GM19328 (cell line): ENCODE data around the gene ITGA6.

Experiments
- ATAC-seq: cut with Tn5 transposase; IDR thresholded peaks from one replicate; pipeline ENCODE4 v1.9.1; 2021; ENCODE audit warnings: mild to moderate bottlenecking, moderate library complexity; ENCODE audit not compliant: unreplicated experiment

ITGA6 gene

DNA sequence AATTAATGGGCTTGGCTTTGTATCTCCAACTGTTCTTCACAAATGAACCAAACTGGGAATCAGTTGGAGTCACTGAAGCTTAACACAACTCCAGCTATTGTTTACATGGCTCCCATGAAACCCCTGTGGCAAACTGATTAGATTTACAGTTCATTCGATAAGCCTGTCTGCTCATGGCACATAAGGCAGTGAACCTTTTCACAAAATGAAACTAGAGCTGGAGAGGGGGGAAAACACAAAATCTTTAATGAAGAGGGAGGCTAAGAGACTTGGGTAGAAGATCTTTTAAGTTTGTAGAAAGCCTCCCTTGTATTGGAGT lies 11.6 kb upstream of the ITGA6 start:
- ATAC-seq: no peak

DNA sequence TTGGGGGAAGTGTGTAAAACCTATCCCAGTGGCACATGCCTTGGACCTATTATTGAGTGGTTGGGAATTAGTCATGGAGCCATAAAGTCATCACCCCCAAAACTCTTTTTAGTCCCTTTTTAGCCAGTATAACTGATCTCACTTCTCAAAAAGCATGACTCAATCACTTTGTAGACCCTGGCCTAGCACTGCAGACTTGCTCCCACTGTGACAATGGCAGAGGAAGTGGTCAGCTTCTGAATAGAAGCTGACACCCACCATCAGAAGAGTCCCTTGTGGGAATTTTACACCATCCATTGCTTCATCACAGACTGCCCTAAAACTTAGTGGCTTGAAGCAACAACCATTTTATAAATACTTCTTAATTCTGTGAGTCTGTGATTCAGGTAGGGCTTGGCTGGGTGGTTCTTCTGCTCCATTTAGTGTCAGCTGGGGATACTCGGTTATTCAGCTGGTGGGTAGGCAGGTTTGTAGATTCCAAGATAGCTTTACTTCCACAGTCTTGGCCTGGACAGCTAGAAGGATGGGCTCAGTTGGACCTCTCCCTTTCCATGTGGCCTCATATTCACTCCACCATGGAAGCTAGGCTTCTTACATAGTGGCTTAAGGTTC lies 10.8 kb upstream of the ITGA6 start:
- no peak for ATAC-seq

DNA sequence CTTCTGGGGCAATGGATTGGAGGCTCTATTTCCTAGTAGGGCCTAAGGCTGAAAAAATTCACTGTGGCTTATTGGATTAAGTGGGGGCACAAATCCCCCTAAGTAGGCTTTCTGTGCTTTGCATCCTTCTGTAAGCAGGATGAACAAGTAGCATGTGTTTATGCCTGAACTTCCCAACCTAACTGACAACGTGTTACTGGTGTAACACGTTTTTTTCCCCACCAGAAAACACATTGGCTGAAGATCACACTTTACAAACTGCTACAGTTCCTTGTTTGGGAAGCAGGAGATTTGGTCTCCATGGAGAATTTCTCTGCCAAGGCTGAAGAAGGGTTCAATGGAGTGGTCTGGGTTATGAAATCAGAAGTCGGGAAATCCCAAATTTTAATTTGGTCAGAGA lies 7.2 kb upstream of the ITGA6 start:
- ATAC-seq: no peak

DNA sequence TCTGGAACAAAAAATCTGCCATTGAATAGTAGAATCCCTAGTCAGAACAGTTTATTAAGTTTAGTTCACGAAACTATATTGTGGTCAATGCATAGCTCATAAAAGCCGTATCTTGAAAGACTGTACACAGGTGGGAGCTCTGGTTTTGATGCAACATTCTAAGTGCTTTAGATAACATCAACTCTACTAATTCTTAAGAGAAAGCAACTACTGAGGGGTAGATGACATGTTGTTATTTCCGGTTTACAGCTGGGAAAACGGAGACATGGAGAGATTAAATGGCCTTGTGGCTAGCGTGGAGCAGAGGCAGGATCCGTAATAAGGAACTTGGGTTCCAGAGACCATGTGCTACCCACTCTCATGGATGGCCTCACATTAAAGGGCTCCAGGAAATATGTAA lies 4.2 kb upstream of the ITGA6 start:
- no peak for ATAC-seq

DNA sequence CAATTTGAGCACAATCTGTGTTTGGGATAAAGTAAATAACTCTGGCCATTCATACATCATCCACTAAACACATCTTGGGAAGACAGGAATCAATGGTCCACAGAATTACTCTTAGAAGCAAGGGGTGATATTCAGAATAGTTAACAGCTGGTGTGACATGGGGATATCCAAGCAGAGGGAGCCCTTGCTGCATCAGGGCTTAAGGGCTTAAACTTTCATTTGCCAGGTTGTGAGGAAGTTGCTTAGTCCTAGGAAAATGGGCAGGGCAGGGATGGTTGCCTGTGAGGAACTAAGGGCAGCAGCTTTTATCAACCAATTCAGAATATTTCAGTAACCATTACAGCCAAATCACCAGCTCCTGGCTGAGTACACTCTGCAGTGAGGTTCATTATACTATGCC lies 2.0 kb upstream of the ITGA6 start:
- ATAC-seq: no peak

DNA sequence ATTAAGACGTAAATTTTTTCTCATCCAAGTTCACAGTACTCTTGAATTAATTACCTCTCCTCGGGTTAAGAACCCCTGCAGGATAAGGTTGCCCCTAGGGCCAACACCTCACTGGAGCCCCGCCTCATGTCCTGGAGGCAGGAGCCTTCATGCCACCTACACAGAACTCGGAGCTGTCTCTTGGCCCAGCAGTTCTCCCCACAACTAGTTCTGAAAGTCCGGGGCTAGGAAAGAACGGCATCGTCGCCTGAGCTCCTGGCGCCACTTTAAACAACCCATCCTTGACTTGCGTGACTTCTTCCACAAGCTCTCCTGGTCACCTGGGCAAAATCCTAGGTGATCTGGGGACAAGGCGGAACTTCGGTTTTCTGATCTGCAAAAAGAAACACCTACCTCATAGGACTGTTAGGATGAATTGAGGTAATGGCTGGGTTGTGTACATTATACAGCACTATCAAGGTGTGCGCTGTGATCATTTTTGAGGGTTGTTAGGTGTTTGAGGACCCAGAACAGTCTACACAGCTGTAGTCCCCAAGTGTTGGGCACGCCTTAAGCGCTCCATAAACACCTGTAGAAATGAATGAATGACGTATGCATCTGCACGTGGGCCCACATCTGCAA lies 641 bp upstream of the ITGA6 start:
- ATAC-seq: no peak

DNA sequence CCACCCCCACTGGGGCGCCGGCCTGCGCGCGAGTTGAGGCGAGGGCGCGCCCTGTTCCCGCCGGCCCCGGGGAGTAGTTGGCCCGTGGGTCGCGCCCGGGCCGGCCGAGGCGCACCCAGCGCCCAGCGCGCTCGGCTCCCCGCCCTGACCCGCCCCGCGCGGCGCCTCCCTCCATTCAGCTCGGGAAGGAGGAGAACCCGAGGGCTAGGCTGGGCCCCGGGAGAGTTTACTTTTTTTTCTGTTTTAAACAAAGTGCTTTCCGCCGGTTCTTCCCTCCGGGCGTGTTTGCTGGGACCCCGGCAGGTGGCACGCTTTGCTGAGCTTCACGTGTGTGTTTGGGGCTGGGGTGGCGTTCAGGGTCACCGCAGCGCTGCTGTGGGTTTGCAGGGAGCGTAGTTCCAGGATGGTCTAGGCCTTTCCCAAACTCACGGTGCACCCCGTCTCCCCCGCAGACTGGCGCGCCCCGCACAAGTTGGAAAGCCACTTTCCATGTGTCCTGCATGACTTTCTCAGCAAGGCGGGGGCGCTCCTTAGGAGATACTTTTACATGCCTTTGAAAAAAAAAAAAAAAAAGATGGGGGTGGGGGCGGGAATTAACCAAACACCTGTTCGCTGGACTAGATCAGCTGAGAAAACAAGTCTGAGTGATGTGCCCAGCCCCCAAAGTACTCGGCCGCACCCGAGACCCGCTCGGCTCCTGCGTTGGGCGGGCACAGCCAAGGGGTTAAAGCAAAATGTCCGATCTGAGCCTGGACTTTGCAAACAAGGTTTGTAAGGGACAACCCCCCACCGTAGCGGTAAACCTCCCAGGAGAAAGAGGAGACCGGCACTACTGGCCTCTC lies 825 bp downstream of the ITGA6 start:
- no peak for ATAC-seq

DNA sequence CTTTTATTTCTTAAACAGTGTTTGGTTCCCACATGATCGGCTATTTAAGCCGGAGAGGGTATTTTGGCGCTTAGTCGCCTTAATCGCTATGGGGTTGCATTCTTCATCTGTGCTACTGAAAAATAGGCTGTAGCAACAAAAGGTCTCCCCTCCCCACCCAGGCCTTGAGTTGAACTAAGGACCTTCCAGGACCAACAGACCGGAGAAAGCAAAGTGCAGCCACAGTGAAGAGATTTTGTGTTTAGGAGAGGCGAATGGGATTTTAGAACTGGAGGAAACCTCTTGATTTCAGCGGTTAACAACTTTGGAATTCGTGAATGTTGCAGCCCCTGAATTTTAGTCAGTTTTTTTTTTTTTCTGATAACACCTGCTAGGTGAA lies 1.4 kb downstream of the ITGA6 start:
- ATAC-seq: no peak

DNA sequence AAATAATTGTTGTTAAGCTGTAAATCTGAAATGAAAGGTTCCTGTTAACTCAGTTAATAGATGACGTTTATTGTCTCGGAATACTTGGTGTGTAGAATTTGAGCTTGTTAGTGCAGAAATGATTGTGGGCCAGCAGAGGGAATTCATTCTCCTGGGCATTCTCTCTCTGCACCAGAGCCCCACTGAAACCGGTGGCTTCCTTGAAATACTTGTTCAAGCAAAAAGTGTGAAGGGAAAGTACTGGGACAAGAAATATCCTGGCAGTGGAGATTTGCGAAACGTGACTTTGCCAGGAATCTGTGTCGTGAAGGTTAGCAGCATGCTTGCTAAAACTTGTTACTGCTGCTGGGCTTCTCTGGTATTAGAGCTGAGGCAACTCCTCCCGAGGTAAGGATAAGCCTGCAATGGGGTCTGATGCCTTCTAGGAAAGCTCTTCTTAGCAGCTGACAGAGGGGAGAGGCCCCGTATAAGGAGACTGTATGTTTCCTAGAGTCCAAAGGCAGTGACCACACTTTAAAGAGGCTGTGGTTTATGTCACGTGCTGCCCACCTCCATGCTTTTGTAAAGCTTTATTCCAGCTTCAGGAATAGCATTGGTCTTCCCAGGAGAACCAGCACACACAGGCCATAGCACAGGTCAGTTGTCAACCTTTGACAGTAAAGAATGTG lies 2.0 kb downstream of the ITGA6 start:
- no peak for ATAC-seq

DNA sequence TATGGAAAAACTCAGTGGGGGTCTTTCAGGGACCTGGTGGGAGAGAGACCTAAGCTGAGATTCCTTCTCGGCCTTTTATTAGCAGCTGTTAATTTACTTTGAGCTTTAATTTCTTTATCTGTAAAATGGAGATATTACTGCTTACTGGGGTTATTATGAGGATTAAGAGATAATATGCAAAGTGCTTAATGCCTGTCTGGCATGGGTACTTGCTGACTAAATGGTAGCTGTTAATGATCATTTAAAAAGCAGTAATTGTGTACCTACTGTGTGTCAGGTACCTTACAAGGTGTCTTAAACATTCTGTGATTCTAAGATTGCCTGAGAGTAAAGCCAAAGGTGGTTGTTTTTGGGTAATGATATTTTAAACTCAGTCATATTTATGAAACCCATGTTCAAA lies 2.6 kb downstream of the ITGA6 start:
- ATAC-seq: no peak

DNA sequence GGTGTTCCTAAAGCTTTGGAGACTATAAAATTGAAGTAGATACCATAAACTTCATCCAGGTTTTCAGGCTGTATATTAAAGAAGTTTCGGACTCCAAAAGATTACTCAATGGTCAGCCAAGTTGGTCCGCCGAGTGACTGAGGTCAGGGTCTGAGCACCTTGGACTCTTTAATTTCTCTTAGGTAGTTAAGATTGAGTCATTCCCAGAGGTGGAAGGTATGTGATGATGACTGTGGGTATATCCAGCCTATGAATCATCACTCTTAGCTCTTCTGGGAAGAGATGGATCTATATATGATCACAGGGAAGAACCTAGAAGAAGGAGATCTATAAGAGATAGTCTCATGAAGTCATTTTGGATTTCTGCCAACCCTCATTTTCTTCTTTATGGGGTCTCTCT lies 3.3 kb downstream of the ITGA6 start:
- ATAC-seq: no peak

DNA sequence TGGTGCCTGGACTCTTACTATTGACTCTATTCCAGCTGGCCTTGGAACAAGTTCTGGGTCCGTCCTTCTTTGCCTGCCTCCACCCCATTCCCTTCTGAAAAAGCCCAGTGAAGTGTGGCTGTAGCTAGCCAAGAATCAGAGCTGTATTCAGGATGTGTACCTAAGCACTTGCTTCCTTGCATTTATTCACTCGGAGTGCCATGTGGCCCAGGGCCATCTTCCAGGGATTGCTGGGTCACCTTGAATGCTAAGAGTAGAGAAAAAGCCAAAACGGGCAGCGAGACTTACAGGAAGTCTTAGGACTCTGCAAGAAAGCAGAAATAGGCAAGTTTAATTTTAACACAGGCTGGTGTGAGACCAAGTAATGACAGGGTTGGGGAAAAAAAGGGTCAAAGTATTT lies 4.1 kb downstream of the ITGA6 start:
- ATAC-seq: no peak

DNA sequence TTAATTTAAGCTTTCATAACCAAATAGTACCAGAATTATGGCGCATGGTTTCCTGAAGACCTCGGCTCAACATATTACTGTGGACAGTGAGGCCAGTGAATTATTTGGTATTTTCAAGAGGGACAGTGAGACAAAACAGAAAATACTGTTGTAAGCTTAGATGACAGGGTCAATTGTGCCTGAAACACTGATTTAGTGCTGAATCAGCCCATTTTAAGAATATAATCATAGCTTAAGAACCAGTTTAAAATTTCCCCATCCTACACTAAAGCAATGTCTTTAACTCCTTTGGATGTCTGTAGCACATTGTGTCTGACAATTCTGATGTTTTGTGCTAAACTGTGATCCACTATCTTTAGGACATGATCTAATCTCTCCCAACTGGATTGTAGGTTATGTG lies 4.6 kb downstream of the ITGA6 start:
- no peak for ATAC-seq

DNA sequence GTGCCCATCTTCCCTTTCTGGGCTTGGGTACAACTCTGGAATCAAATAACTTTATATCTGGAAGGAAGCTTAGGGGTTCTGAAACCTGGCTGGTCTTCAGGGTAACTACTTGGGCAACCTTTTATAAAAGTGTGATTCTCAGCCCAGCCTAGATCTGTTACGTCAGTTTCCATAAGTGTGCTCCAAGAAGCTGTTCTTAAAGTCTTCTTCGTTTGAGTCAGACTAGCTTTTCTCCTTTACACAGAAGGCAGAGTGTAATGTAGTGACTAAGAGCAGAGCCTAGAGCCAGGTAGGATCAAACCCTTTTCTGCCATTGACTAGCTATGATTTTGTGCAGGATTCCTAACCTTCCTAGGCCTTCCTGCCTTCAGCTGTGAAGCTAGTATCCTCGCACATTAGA lies 5.8 kb downstream of the ITGA6 start:
- ATAC-seq: no peak

DNA sequence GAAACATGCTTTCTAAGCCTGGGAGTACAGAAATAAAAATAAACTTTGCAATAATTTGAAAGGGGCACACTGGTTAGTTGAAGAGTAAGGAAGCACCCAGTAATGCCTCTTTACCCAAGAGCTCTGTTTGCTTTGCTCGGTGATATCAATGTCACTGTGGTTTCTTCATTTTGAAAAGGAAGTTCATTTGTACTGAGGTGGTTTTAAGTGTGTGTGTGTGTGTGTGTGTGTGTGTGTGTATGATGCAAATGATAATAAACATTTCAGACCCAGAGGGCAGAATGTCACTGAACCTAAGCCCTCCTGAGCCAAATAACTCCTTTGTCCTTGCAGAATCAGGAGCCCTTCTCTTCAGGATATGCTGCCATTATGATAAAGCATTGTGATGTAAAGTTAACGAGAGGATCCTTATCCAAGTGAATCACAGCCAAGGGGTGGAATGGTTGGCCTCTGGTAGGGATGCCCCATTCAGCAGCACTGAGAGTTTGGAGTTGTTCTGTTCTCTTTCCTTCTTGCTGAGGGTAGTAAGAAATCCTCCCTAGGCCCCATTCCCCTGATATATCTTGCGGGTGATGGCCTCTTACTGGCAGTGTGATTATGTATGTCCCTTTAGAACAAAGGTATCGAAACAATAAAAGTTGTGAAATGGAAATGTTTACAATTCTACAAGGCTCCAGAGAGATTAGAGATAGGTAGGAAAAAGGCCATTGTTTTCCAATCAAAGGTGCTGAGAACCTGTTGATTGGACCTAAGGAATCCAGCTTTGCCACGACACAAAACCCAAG lies 7.6 kb downstream of the ITGA6 start:
- no peak for ATAC-seq

DNA sequence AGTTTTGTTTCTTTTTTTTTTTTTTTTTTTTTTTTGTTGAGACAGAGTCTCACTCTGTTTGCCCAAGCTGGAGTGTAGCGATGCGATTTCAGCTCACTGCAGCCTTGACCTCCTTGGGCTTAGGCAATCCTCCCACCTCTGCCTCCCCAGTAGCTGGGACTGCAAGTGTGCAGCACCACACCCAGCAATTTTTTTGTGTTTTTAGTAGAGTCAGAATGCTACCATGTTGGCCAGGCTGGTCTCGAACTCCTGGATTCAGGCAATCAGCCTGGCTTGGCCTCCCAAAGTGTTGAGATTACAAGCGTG lies 8.2 kb downstream of the ITGA6 start:
- ATAC-seq: no peak

DNA sequence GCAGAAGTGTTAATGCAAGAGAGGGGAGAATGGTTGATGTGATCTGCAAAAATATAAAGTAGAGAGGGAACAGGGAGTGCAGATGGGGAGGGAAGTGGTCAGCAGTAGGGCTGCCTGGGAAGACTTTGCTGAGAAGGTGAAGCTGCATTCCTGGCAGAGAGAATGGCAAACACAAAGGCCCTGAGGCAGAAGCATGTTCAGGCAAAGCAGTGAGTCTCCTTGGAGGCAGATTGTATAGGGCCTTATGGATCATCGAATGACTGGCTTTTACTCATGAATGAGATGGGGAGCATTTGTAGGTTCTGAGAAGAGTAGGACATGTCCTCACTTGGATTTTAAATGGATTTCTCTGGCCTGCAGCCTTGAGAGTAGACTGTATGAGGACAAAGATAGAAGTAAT lies 9.5 kb downstream of the ITGA6 start:
- ATAC-seq: no peak

DNA sequence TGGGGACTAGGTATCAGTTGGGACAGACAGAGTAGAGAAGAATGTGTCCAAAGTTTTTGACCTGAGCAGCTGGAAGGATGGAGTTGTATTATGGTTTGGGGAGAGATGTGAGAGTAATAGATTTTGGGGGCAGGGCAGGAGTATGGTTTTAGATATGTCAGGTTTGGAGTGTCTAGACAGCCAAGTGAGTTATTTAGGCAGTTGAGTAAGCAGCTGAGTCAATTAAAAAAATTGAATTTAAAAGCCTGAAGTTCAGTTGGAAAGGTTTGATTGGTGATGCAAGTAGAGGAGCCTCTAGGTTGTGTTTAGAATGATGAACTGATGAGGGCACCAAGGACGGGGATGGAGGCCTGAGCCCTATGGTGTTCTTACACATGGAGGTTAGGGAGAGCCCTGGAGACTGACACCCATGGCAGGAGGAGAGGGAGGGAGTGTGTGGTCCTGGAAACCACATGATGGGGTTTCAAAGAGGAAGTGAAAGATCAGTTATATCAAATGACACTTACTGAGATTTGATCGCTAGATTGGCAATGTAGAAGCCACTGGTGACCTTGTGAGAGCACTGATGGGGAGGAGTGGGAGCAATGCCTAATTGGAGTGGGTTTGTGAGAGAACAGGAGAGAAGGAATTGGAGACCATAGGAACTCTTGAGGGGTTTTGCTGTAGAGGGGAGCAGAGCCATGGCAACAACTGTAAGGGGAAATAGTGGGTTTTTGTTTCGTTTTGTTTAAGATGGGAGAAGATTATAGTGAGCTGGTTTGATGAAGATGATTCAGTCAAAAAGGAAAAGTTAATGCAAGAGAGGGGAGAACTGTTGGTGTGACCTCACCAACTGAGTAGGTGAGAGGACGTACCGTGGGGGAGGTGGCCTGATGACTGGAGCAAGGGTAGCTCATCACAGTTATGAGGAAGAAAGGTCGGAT lies 10.3 kb downstream of the ITGA6 start:
- ATAC-seq: peak; percentile 67

DNA sequence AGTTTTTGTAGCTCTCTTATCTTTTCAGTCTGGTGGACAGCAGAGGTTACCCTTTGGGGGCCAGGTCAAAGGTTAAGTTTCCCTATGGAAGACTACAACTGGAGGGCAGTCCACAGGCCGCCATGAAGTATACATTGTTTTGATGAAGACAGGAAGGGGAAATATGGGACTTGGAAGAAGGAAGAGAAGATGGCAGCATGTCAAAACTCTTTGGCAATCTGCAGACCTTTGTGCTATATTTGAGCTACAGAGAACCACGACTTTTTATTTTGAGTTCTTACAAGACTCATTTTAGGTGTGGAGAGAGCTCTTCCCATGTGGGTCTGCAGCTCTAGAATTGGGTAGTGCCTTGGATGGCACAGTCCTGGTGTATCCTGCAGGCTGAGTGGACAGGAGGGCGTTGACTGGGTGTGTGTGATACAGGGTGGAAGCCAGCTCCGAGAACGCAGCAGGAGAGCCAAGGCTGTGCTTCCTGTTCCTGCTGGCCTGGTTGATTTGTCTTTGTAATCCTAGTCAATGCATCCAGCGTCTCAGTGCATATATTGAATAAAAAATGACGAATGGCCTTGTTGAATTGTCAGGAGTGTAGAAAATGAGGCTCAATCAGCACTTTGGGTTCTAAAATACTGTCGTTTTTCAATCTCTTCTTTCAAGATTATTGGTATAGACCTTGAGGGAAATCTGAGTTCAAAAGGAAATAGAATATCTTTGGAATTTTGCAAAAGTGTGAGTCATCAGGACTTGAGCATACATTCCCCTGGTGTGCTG lies 11.5 kb downstream of the ITGA6 start:
- ATAC-seq: no peak

DNA sequence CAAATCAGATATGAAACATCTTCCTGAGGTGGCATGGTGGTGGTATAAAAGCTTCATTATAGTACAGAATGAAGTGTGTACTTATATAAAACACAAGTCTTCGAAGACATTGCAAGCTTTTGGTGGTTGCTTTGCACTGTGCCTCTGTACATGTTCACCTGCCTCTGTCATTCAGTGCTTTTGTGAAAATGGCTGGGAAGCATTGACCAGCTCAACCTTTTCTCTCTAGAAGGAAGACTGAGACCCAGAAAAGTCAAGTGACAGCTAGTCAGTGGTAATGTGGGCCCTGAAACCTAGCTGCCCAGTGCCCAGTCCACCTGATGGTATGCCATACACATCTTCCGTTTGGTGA lies 12.1 kb downstream of the ITGA6 start:
- no peak for ATAC-seq
